GM21360 (cell line): Measurements from ENCODE around the gene MTCL1.
A peak's percentile ranks its signal among the peaks of the same experiment; 100 is the strongest.

Source experiments
- ATAC-seq: cut with Tn5 transposase; IDR thresholded peaks from one replicate; pipeline ENCODE4 v1.9.1; 2021; ENCODE audit warnings: mild to moderate bottlenecking, moderate library complexity; ENCODE audit not compliant: unreplicated experiment

The MTCL1 gene

GRCh38 chr18:8686611-8687010, 18.7 kb upstream of the MTCL1 start:
- no peak for ATAC-seq

DNA sequence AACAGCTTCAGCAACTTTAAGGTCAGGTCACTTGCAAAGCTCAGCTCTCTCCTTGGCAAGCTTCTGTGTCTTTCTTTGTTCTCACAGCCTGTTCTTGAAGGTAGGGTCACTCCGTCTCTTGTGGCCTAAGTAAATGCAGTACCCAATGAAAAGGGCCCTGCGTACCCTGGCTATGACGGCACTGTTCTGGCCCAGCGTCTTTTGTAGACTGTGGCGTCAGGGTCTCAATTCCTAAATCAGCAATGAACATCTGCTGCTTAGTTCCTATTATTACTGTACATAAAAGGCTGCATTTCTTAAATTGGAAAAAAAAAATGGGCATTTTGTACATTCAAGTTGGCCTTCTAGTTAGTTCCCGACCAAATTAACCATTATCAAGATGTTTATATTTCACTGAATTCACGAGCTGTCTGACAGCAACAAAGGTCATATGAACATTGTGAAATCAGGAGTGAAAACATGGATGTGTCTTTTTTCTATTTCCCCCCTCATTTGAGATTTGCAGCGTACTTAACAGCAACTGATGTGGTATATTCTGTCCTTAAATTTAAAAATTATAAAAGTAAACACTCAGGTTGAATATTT, 17.0 kb upstream of the MTCL1 start:
- no peak for ATAC-seq

GRCh38 chr18:8688816-8689215, 16.5 kb upstream of the MTCL1 start:
- ATAC-seq: no peak

GRCh38 chr18:8689517-8689916, 15.8 kb upstream of the MTCL1 start:
- no peak for ATAC-seq

DNA sequence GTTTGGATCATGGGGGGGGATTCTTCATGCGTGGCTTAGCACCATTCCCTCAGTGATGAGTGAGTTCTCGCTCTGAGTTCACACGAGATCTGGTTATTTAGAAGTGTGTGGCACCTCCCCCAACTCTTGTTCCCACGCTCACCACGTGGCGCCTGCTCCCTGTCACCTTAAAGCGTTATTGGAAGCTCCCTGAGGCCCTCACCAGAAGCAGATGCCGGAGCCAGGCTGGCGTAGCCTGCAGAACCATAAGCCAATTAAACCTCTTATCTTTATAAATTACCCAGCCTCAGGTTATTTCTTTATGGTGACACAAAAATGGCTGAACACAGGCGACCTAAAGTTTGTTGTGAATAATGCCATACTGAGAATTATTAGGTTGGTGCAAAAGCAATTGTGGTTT, 10.5 kb upstream of the MTCL1 start:
- ATAC-seq: no peak

DNA sequence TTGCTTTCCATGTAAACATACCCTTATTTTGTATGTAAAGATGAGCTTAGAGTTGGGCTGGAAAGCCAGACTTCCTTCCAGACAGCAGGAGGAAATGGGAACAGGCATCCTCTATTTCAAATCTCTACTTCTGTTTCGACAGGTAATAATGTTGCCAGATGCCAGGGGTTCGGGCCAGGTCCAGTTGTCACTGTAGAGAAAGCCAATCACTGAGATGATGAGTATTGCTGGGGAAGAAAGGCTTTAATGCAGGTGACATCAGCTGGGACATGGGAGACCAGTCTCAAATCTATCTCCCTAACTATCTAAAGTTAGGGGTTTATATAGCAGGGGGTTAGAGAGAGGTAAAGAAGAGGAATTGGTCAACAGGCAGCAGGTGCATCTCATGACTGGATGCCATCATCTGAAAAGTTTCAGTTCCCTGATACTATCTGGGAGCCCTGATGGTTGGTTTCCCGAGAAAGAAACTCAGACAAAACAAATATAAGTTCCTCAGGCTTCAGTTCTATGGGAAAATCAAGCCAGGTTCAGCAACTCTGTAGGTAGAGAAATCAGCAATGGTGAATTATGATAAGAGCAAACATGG, 9.3 kb upstream of the MTCL1 start:
- no peak for ATAC-seq

DNA sequence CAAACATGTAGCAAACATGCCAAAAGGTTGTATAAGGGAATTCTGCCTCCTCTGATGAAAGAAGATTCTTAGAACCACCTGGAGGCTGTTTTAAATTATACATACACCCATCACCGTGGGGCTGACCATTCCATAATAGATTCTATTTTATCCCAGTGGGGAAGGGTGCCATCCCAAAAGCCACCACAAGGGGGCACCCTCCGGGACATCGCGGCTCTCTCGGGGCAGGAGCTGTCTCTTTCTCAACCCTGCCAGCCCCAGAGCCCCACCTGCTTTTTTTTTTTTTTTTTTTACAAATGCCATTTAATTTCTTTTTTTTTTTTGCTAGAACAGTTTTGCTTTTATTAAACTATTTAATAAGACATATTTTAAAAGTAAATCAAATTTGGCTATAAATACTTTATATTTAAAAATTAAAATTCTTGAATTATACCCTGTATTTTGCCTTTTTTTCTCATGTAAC, 8.6 kb upstream of the MTCL1 start:
- ATAC-seq: no peak

DNA sequence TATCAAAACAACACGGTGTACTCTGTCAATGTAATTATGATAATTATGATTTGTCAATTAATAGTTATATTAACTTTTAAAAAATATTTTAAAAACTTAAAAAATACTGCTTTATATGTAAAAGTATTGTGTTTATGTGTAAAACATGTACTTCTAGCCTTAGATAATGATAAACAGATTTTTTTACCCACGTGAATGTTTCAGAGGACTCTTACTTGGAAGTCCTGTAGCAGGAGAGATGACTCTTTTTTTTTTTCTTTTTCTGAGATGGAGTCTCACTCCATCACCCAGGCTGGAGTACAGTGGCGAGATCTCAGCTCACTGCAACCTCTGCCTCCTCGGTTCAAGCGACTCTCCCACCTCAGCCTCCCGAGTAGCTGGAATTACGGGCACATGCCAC, 6.2 kb upstream of the MTCL1 start:
- ATAC-seq: no peak

GRCh38 chr18:8699948-8700347, 5.4 kb upstream of the MTCL1 start:
- no peak for ATAC-seq

DNA sequence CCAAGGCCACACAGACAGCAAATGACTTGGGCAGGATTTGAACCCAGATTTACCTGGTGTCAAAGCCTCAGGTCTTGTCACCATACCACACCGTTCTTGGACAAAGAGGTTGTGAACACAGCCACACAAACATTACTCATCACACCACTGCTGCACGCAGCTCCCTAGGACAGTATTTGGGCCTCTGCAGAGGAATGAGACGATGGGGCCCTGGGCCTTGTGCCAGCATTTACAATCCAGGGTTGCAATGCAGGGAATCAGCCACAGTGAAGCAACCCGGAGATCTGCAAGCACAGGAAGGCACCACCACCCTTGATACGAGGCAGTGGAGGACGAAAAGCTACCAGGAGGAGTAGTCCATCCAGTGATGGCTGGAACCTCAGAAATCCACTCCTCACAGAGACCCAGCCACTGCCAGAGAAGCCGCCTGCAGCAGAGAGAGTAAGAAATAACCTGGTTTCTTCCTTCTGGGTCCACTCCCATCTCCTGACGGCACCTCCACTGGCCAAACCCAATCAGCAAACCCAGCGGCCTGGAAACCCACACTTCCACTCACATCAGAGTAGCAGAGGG, 3.7 kb upstream of the MTCL1 start:
- ATAC-seq: no peak

GRCh38 chr18:8702668-8703067, 2.7 kb upstream of the MTCL1 start:
- no peak for ATAC-seq

DNA sequence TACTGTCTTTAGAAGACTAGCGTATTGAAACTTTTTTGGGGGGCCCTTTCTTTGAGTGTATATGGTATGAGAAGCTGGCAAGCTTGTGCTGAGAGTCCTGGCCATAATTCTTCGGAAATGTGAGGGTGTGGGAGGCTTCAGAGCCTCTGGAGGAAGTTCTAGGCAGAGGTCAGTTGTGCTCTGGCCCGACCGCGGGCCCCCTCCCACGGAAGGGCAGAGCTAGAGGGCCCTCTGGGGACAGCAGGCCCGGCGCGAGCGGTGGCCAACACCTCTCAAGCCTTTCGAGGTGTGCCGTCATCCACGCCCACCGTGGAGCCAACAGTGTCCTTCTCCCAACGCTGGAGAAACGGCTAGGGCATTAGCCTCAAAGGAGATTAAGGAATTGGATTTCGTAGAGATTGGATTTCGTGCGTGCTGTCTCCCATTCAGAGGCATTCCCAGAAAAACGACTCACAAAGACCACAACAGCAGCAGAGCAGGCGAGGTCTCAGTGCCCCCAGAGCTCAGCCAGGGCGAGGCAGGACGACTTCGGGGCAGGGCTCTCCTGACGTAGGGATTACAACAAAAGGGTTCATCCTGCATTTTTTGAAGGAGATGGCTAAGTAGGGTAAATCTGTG, 2.2 kb upstream of the MTCL1 start:
- ATAC-seq: no peak

DNA sequence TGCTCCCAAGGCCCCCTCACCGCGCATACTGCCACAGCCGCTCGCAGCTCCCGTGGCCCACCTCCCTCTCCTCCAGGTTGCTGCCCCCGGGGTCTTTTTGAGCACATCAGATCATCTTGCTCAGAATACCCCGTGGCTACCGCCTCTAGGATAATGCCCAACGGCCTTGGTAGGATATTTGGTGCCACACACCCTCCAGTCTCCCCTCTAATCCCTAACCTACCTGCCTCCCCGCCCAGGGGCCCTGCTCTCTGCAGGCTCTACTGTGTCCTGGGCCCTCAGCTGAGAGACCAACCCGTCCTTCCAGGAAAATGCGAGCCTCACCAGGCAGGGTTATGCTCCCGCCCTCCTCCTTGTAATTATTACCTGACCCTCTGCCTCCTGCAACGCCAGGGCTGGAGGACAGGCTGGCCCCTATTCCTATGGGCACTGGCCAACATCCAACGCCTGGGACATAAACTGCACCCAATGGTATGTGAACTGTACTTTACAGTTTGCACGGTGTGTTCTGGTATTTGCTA, 1.5 kb upstream of the MTCL1 start:
- no peak for ATAC-seq

DNA sequence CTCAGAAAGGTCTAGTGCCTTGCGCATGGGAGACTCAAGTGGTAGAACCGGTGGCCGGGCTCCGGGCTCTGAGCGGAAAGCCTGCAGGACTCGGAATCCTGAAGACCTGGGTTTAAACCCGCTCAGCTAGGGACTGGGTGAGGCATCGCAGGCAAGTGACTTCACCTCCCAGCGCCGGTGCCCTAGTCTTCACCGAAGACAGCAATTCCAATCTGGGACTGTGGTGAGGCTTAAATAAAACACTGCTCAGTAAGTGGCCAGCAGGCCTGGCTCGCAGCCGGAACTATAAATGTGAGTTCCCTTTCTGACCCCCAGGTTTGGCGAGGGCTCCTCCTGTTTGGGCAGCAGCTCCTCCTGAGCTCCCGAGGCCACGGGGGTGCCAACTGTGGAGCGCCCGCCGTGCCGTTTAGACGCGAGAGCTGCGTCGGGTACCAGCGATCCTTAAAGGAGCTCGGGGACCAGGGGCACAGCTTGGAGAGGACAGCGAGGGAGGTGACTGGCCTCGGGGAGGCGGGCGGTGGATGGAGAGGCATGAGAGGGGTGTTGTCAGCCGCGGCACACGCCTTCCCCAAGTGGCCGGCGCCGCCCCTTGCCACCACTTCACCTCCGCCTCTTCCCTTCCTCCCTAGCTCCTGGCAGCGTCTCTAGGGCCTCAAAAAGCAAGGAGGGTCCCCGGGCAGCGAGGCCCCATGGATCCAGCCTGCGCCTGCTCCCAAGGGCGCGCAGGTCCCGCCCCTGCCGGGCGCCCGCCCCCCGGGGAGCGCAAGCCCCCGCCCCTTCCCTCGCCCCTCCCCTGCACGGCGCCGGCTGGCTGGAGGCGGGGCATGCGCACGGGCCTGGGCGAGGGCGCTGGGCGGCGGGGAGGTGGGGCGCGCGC, 757 bp upstream of the MTCL1 start:
- peak; percentile 77 for ATAC-seq

GRCh38 chr18:8705961-8706790, 820 bp downstream of the MTCL1 start:
- ATAC-seq: peak; percentile 5

DNA sequence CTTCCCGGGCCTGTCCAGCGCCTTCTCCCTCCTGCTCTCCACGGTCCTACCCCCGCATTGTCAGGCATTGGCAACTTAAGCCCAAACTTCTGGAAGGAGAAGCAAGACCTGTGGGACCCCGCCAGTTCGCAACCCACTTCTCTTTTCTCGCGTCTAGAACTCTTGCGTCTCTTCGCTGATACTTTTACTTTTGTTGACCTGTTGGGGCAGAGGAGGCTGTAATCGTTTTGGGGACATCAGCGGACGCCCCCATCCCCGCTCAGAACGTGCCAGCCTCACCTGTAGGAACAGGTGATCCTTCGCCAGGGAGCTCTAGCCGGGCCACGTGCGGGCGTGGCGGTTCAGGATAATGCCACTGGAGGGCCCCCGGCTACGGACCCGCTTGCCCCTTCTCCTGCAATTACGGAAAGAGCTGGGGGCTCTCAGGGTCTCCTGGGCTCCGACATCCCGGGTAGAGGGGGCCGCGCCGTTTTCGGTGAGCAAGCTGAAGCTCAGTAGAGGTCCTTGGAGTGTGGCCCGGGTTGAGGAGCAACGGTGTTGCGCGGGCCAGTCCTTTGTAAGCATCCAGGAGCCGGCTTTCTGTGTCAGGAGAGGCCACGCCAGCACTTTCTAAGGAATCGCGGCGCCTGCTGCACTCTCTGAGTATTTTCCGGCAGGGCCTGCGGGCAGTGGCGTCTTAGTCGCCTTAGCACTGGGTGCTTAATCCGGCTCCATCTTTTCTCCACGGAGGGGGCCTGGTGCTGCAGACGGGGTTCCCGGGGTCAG, 1.6 kb downstream of the MTCL1 start:
- no peak for ATAC-seq

DNA sequence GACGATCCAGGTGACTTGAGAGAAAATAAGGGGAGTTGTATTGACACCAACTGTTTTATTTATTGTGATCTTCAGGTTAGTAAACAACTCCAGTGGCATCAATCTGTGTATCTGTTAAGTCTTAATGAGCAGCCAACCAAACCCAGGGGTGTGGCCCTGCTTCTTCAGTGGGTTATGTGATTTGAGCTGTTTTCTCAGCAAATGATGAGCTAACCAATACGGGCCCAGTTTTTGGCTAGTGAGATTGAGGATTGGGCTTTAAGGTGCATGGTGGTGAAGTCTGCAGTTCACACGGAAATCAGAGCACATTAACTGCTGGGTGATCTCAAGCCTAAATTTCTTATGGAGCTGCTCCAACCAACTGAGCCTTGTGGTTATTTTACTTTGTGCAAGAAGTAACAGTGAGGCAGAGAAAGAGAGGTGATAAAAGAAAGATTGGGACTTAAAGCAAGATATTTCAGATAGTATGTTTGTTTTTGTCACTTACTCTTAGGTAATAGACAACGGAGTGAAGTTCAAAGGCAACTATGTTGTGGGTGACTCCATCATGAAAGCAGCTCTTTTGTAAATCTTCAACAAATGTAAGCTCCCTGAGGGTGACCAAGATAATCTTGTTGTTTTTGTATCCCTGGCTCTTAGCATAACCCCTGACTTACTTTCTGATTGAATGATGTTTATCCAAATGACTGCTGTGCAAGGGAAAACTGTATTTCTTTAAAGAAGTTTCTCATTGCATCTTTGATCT, 2.4 kb downstream of the MTCL1 start:
- no peak for ATAC-seq

- ATAC-seq: no peak
Measured at GRCh38 chr18:8708670-8709069, 3.3 kb downstream of the MTCL1 start.
